IPS-15b (cell line): Measurements from ENCODE around the gene RAB40B.

Experiments
- H3K27me3 ChIP-seq: one replicate; pipeline ENCODE4 v1.6.1; 2013; ENCODE audit warnings: low read length; ENCODE audit not compliant: control insufficient read depth, insufficient read depth
- H3K36me3 ChIP-seq: one replicate; pipeline ENCODE4 v1.6.1; 2013; ENCODE audit warnings: low read length; ENCODE audit not compliant: control insufficient read depth, insufficient read depth
- H3K4me1 ChIP-seq: one replicate; pipeline ENCODE4 v1.6.1; 2013; ENCODE audit warnings: mild to moderate bottlenecking, low read length; ENCODE audit not compliant: control insufficient read depth, insufficient read depth
- H3K4me3 ChIP-seq: one replicate; pipeline ENCODE4 v1.5.1; 2013; ENCODE audit warnings: low read depth, low read length
- H3K9ac ChIP-seq: one replicate; pipeline ENCODE4 v1.6.1; 2013; ENCODE audit warnings: low read depth, mild to moderate bottlenecking, low read length
- H3K9me3 ChIP-seq: one replicate; pipeline ENCODE4 v1.6.1; 2013; ENCODE audit warnings: mild to moderate bottlenecking, low read length; ENCODE audit not compliant: control insufficient read depth, insufficient read depth

RAB40B gene

DNA sequence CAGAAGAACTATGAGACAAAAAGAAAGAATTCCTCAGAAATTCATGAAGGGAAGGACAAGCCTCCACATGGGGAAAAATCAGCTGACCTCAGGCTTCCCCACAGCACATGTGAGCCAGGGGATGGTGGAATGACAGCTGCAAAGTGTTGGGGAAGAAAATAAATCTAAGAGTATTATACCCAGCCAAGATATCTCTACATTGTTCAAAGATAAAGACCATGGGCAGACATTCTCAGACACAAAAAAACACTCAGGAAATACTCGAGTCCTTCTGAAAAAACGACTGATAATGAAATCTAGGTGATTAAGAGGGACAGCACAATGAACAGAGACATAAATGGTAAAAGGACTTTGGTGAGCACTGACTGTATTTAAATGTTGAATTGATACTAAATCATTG, 3.9 kb downstream of the RAB40B start:
- H3K36me3 ChIP-seq = no peaks in the 10 kb centered on the region
- no peak overlapping the region for H3K4me3 ChIP-seq
- peaks cover 22% of the 10 kb centered on the region for H3K27me3 ChIP-seq
- no peak overlapping the region for H3K9ac ChIP-seq
- no peaks in the 10 kb centered on the region for H3K4me1 ChIP-seq
- no peaks in the 10 kb centered on the region for H3K9me3 ChIP-seq

DNA sequence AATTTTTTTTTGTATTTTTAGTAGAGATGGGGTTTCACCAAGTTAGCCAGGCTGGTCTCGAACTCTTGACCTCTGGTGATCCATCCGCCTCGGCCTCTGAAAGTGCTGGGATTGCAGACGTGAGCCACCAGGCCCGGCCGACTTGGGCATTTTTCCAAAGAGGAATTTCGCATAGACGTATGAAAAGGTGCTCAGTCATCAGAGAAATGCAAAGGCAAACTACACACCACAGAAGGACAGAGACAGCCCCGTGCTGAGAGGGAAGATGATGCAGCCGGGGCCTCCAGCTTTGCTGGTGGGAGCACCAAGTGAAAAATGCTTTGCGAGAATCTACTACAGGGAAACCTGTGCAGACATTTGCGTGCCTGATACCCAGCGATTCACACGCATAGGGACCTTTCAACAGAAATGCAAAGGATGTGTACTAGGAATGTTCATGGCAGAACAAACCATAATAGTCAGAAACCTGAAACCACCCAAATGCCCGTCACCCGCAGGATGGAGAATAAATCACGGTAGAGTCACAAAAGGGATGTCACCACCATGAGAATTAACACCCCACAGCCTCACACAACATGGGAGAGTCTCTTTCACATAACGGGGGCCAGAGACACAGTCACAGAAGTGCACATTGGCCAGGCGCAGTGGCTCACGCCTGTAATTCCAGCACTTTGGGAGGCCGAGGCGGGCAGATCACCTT, 5.2 kb downstream of the RAB40B start:
- Histone ChIP-seq H3K27me3 (peaks cover 16% of the 10 kb centered on the region), H3K4me3 (no peak overlapping the region), H3K9ac (no peak overlapping the region), H3K4me1 (no peaks in the 10 kb centered on the region), H3K36me3 (no peaks in the 10 kb centered on the region), H3K9me3 (no peaks in the 10 kb centered on the region)

DNA sequence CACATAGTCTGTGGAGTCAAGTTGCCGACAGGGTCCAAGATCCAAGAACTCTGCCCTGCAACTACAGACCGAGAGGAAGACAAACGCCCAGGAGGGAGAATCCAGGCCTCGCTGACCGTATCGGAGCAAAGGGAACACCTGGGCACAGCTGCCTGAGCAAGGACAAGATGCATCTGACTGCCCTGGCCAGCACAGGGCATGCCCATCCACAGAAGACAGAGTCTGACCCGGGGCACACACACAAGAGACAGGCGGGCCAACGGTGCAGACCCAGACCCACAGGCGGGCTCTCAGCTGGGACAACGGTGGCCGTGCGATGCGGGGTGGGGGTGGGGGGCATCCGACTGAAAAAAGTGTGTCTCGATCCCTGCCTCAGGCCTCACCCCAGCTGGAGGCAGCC, 6.2 kb downstream of the RAB40B start:
- Histone ChIP-seq H3K36me3 (no peaks in the 10 kb centered on the region), H3K4me1 (no peaks in the 10 kb centered on the region), H3K27me3 (peaks cover 11% of the 10 kb centered on the region), H3K9ac (no peak overlapping the region), H3K4me3 (no peak overlapping the region), H3K9me3 (no peaks in the 10 kb centered on the region)

- Histone ChIP-seq H3K27me3 (peaks cover 5% of the 10 kb centered on the region), H3K9ac (no peak overlapping the region), H3K4me1 (no peaks in the 10 kb centered on the region), H3K9me3 (no peaks in the 10 kb centered on the region), H3K36me3 (no peaks in the 10 kb centered on the region), H3K4me3 (no peak overlapping the region)
These were observed 6.8 kb downstream of the RAB40B start for GRCh38 chr17:82691714-82692113.

- Histone ChIP-seq H3K9me3 (no peaks in the 10 kb centered on the region), H3K4me3 (no peak overlapping the region), H3K27me3 (no peaks in the 10 kb centered on the region), H3K4me1 (no peaks in the 10 kb centered on the region), H3K36me3 (no peaks in the 10 kb centered on the region), H3K9ac (no peak overlapping the region)
These were observed 7.6 kb downstream of the RAB40B start for GRCh38 chr17:82690786-82691489.

- Histone ChIP-seq H3K27me3 (no peaks in the 10 kb centered on the region), H3K4me3 (no peak overlapping the region), H3K9ac (no peak overlapping the region), H3K4me1 (no peaks in the 10 kb centered on the region), H3K36me3 (no peaks in the 10 kb centered on the region), H3K9me3 (no peaks in the 10 kb centered on the region)
These were observed 9.4 kb downstream of the RAB40B start for GRCh38 chr17:82689077-82689476.

DNA sequence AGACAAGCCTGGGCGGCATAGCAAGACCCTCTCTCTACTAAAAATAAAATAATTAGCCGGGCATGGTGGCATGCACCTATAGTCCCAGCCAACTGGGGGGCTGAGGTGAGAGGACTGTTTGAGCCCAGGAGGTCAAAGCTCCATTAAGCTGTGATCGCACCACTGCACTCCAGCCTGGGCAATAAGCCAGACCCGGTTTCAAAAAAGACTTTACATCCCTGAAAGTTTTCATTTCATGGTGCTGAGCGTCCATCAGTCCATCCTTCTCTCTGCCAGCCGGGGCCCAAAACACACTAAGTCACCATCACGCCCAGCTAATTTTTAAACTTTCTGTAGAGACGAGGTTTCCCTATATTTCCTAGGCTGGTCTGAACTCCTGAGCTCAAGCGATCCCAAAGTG, 10.6 kb downstream of the RAB40B start:
- no peaks in the 10 kb centered on the region for H3K27me3 ChIP-seq
- H3K36me3 ChIP-seq = no peaks in the 10 kb centered on the region
- H3K4me3 ChIP-seq = no peak overlapping the region
- no peaks in the 10 kb centered on the region for H3K4me1 ChIP-seq
- no peaks in the 10 kb centered on the region for H3K9me3 ChIP-seq
- H3K9ac ChIP-seq = no peak overlapping the region

GRCh38 chr17:82687375-82687861, 11.1 kb downstream of the RAB40B start:
- Histone ChIP-seq H3K36me3 (no peaks in the 10 kb centered on the region), H3K27me3 (no peaks in the 10 kb centered on the region), H3K9ac (no peak overlapping the region), H3K9me3 (no peaks in the 10 kb centered on the region), H3K4me1 (no peaks in the 10 kb centered on the region), H3K4me3 (no peak overlapping the region)

- H3K4me3 ChIP-seq = no peak overlapping the region
- H3K4me1 ChIP-seq = no peaks in the 10 kb centered on the region
- H3K27me3 ChIP-seq = no peaks in the 10 kb centered on the region
- no peaks in the 10 kb centered on the region for H3K9me3 ChIP-seq
- no peak overlapping the region for H3K9ac ChIP-seq
- H3K36me3 ChIP-seq = no peaks in the 10 kb centered on the region
These were observed 11.9 kb downstream of the RAB40B start for GRCh38 chr17:82686366-82687324.

- no peaks in the 10 kb centered on the region for H3K27me3 ChIP-seq
- H3K36me3 ChIP-seq = no peaks in the 10 kb centered on the region
- H3K9ac ChIP-seq = no peak overlapping the region
- no peaks in the 10 kb centered on the region for H3K9me3 ChIP-seq
- no peak overlapping the region for H3K4me3 ChIP-seq
- no peaks in the 10 kb centered on the region for H3K4me1 ChIP-seq
These were observed 13.2 kb downstream of the RAB40B start for GRCh38 chr17:82685291-82685690.

DNA sequence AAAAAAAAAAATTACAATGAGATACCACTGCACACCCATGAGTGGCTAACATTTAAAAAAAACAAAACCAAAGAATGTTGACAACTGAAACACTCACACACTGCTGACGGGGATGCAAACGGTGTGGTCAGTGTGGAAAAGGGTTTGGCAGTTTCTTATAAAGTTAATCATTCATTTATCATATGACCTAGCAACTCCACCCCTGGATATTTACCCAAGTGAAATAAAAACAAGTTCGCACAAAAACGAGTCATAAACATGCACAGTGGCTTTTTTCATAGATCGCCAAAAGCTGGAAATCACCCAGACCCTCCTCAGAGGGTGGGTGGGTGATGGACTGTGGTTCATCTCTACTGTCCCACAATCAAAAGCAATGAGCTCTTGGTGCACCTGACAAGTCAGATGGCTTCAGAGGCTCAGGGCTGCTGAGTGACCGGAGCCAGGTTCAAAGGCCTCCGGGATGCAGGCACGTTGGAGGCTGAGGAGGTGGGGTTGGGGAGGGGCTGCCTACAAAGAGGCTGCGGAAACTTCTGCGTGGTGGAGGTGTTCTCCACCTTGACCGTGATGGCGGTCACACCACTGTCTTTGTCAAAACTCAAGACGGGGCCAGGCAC, 14.2 kb downstream of the RAB40B start:
- no peak overlapping the region for H3K9ac ChIP-seq
- H3K27me3 ChIP-seq = no peaks in the 10 kb centered on the region
- no peaks in the 10 kb centered on the region for H3K36me3 ChIP-seq
- H3K4me3 ChIP-seq = no peak overlapping the region
- H3K4me1 ChIP-seq = no peaks in the 10 kb centered on the region
- H3K9me3 ChIP-seq = no peaks in the 10 kb centered on the region
